ENCODE data around the gene GRIFIN. TPM values are rescaled to one million over a fixed set of nuclear protein-coding genes. Genes with fewer than 3 reads are reported as not detected.

The GRIFIN gene
- total RNA-seq, 3 donors from 2014 or later, result not detected

- peak; percentile 76 for TF ChIP-seq CTCF (IDR thresholded peaks at IDR 0.05)
- ATAC-seq (peak; percentile 90), DNase-seq (peak; percentile 74 to 83 (median 79))
- intact Hi-C loops (cut with DNase I, micrococcal nuclease), result loop anchor here in 1 of 2 donors (10.0 kb wide), 1 partner anchor 207 kb away; the partner anchor contains the start of gene AMZ1
- H3K4me3 ChIP-seq, result no peak overlapping the region
- no peaks in the 10 kb centered on the region for H3K36me3 ChIP-seq (ENCODE audit: low read depth)
- H3K4me1 ChIP-seq (ENCODE audit: low read depth), result peaks cover 17% of the 10 kb centered on the region
- H3K9me3 ChIP-seq, result peaks cover 2% of the 10 kb centered on the region
Measured at GRCh38 chr7:2477447-2478398, 1.5 kb upstream of the GRIFIN start.

GRCh38 chr7:2476776-2477446 is 713 bp upstream of the GRIFIN start:
- ATAC-seq, result no peak
- peaks cover 17% of the 10 kb centered on the region for H3K4me1 ChIP-seq (ENCODE audit: low read depth)
- no peaks in the 10 kb centered on the region for H3K36me3 ChIP-seq (ENCODE audit: low read depth)
- H3K9me3 ChIP-seq, result no peaks in the 10 kb centered on the region
- intact Hi-C loops (cut with DNase I, micrococcal nuclease), result loop anchor here in 1 of 2 donors (10.0 kb wide), 1 partner anchor 208 kb away; the partner anchor contains the start of gene AMZ1
- no peak for TF ChIP-seq CTCF (IDR thresholded peaks at IDR 0.05)
- peak in 1 of 3 donors; percentile 52 for DNase-seq
- no peak overlapping the region for H3K4me3 ChIP-seq

- Histone ChIP-seq H3K9me3 (no peaks in the 10 kb centered on the region), H3K4me1 (ENCODE audit: low read depth) (peaks cover 17% of the 10 kb centered on the region), H3K4me3 (no peak overlapping the region), H3K36me3 (ENCODE audit: low read depth) (no peaks in the 10 kb centered on the region)
- peak in 1 of 3 donors; percentile 48 for DNase-seq
- intact Hi-C loops (cut with DNase I, micrococcal nuclease), result loop anchor here in 1 of 2 donors (10.0 kb wide), 1 partner anchor 209 kb away; the partner anchor contains the start of gene AMZ1
- no peak for ATAC-seq
- no peak for TF ChIP-seq CTCF (IDR thresholded peaks at IDR 0.05)
Measured at GRCh38 chr7:2475678-2476015, 551 bp downstream of the GRIFIN start.

- intact Hi-C loops (cut with DNase I, micrococcal nuclease), result loop anchor here in 1 of 2 donors (10.0 kb wide), 1 partner anchor 210 kb away; the partner anchor contains the start of gene AMZ1
- no peaks in the 10 kb centered on the region for H3K9me3 ChIP-seq
- TF ChIP-seq CTCF (IDR thresholded peaks at IDR 0.05), result no peak
- ATAC-seq (no peak), DNase-seq (no peak)
- H3K36me3 ChIP-seq (ENCODE audit: low read depth), result no peaks in the 10 kb centered on the region
- peaks cover 17% of the 10 kb centered on the region for H3K4me1 ChIP-seq (ENCODE audit: low read depth)
- no peak overlapping the region for H3K4me3 ChIP-seq
Measured at GRCh38 chr7:2474813-2475677, 1.2 kb downstream of the GRIFIN start.

GRCh38 chr7:2474224-2474623 is 2.0 kb downstream of the GRIFIN start:
- no peak for TF ChIP-seq CTCF (IDR thresholded peaks at IDR 0.05)
- DNase-seq (no peak), ATAC-seq (no peak)
- Histone ChIP-seq H3K4me1 (ENCODE audit: low read depth) (peaks cover 17% of the 10 kb centered on the region), H3K9me3 (no peaks in the 10 kb centered on the region), H3K36me3 (ENCODE audit: low read depth) (no peaks in the 10 kb centered on the region), H3K4me3 (no peak overlapping the region)
- intact Hi-C loops (cut with DNase I, micrococcal nuclease), result loop anchor here in 1 of 2 donors (10.0 kb wide), 1 partner anchor 211 kb away; the partner anchor contains the start of gene AMZ1

All from mucosa of descending colon (tissue), 3 donors.